H9 (cell line): ENCODE measurements around the gene ARNT2. TPM values are rescaled to one million over a fixed set of nuclear protein-coding genes. Genes with fewer than 3 reads are reported as not detected.

Experiments used
- DNase-seq: peaks from one replicate; pipeline ENCODE4 v3.0.0-alpha.2; 2017
- H2AFZ ChIP-seq: one replicate; pipeline ENCODE4 v1.6.1; 2013; ENCODE audit warnings: mild to moderate bottlenecking, low read length, control low read depth, moderate library complexity
- H2AK5ac ChIP-seq: 2 replicates; pipeline ENCODE4 v1.6.1; 2013; ENCODE audit warnings: low read length, control low read depth, mixed read lengths; ENCODE audit not compliant: insufficient read length
- H2BK120ac ChIP-seq: one replicate; pipeline ENCODE4 v1.6.1; 2013; ENCODE audit warnings: low read depth, mild to moderate bottlenecking, low read length, control low read depth, inconsistent platforms; ENCODE audit not compliant: poor library complexity, severe bottlenecking
- H2BK12ac ChIP-seq: 2 replicates; pipeline ENCODE4 v1.6.1; 2013; ENCODE audit warnings: low read length, control low read depth, mixed read lengths, low read depth; ENCODE audit not compliant: insufficient read length
- H2BK15ac ChIP-seq: 2 replicates; pipeline ENCODE4 v1.6.1; 2013; ENCODE audit warnings: low read depth, low read length, control low read depth
- H2BK20ac ChIP-seq: one replicate; pipeline ENCODE4 v1.6.1; 2013; ENCODE audit warnings: low read depth, mild to moderate bottlenecking, low read length, control low read depth, inconsistent platforms; ENCODE audit not compliant: poor library complexity, severe bottlenecking
- H2BK5ac ChIP-seq: 2 replicates; pipeline ENCODE4 v1.6.1; 2013; ENCODE audit warnings: low read length, control low read depth, mixed read lengths; ENCODE audit not compliant: insufficient read length
- H3K14ac ChIP-seq: 2 replicates; pipeline ENCODE4 v1.6.1; 2013; ENCODE audit warnings: low read length, control low read depth; ENCODE audit not compliant: insufficient read depth
- H3K18ac ChIP-seq: 2 replicates; pipeline ENCODE4 v1.6.1; 2013; ENCODE audit warnings: low read depth, mild to moderate bottlenecking, mixed read lengths, low read length, control low read depth; ENCODE audit not compliant: insufficient read length
- H3K23ac ChIP-seq: 2 replicates; pipeline ENCODE4 v1.6.1; 2013; ENCODE audit warnings: low read length, control low read depth, mixed read lengths, low read depth; ENCODE audit not compliant: insufficient read length
- H3K23me2 ChIP-seq: 2 replicates; pipeline ENCODE4 v1.6.1; 2013; ENCODE audit warnings: low read depth, mild to moderate bottlenecking, mixed read lengths, low read length, control low read depth; ENCODE audit not compliant: insufficient read length, poor library complexity, severe bottlenecking
- H3K27ac ChIP-seq: 2 replicates; pipeline ENCODE4 v1.5.1; 2013; ENCODE audit warnings: low read length, control low read depth, mixed read lengths, low read depth; ENCODE audit not compliant: insufficient read length
- H3K27me3 ChIP-seq: 2 replicates; pipeline ENCODE4 v1.6.1; 2013; ENCODE audit warnings: low read length, control low read depth, inconsistent platforms; ENCODE audit not compliant: insufficient read depth
- H3K4ac ChIP-seq: 2 replicates; pipeline ENCODE4 v1.6.1; 2013; ENCODE audit warnings: low read depth, mild to moderate bottlenecking, control low read depth, inconsistent platforms, low read length, moderate library complexity
- H3K4me1 ChIP-seq: 2 replicates; pipeline ENCODE4 v1.6.1; 2013; ENCODE audit warnings: low read length, control low read depth, inconsistent platforms; ENCODE audit not compliant: insufficient read depth
- H3K4me2 ChIP-seq: 2 replicates; pipeline ENCODE4 v1.6.1; 2013; ENCODE audit warnings: low read length, control low read depth, mixed read lengths; ENCODE audit not compliant: insufficient read length, insufficient read depth
- H3K56ac ChIP-seq: 2 replicates; pipeline ENCODE4 v1.6.1; 2013; ENCODE audit warnings: low read depth, mild to moderate bottlenecking, mixed read lengths, low read length, control low read depth; ENCODE audit not compliant: insufficient read length
- H3K79me1 ChIP-seq: 2 replicates; pipeline ENCODE4 v1.6.1; 2013; ENCODE audit warnings: low read depth, mild to moderate bottlenecking, moderate library complexity, low read length, control low read depth, inconsistent platforms; ENCODE audit not compliant: insufficient read depth, poor library complexity, severe bottlenecking
- H3K79me2 ChIP-seq: 2 replicates; pipeline ENCODE4 v1.6.1; 2013; ENCODE audit warnings: low read length, control low read depth, inconsistent platforms; ENCODE audit not compliant: insufficient read depth
- H3K9ac ChIP-seq: 2 replicates; pipeline ENCODE4 v1.6.1; 2013; ENCODE audit warnings: low read length, control low read depth, mixed read lengths; ENCODE audit not compliant: insufficient read length; ENCODE audit errors: extremely low read depth
- H3K9me3 ChIP-seq: one replicate; pipeline ENCODE4 v1.6.1; 2013; ENCODE audit warnings: low read depth, low read length, inconsistent platforms; ENCODE audit not compliant: control insufficient read depth
- H3T11ph ChIP-seq: one replicate; pipeline ENCODE4 v1.6.1; 2013; ENCODE audit warnings: mild to moderate bottlenecking, low read length, control low read depth, inconsistent platforms
- H4K20me1 ChIP-seq: one replicate; pipeline ENCODE4 v1.6.1; 2013; ENCODE audit not compliant: control insufficient read depth, insufficient read length, insufficient read depth
- H4K5ac ChIP-seq: 2 replicates; pipeline ENCODE4 v1.6.1; 2013; ENCODE audit warnings: low read depth, mild to moderate bottlenecking, mixed read lengths, low read length, control low read depth; ENCODE audit not compliant: insufficient read length
- H4K8ac ChIP-seq: replicated peaks from 2 replicates; pipeline ENCODE4 v1.6.1; 2013; ENCODE audit warnings: low read length, control low read depth, mixed read lengths, low read depth; ENCODE audit not compliant: insufficient read length
- H4K91ac ChIP-seq: 2 replicates; pipeline ENCODE4 v1.6.1; 2013; ENCODE audit warnings: low read depth, mild to moderate bottlenecking, moderate library complexity, mixed read lengths, low read length, control low read depth; ENCODE audit not compliant: insufficient read length
- H3K27ac Mint-ChIP-seq, 3 experiments: 2 replicates in 2 of 3; 3 replicates in 1 of 3; pipeline ENCODE4 v1.8.0; 2020 to 2021; ENCODE audit warnings: mixed read lengths in 3 of 3, mild to moderate bottlenecking in 1 of 3, moderate library complexity in 1 of 3
- H3K27me3 Mint-ChIP-seq: 2 replicates; pipeline ENCODE4 v1.8.0; 2021; ENCODE audit warnings: low read depth, mild to moderate bottlenecking, moderate library complexity, mixed read lengths
- H3K36me3 Mint-ChIP-seq, 3 experiments: 2 replicates in 2 of 3; 3 replicates in 1 of 3; pipeline ENCODE4 v1.8.0; 2020 to 2021; ENCODE audit warnings: low read depth in 3 of 3, mixed read lengths in 3 of 3; ENCODE audit not compliant: insufficient read depth in 1 of 3
- H3K4me1 Mint-ChIP-seq, 2 experiments: 2 replicates each; pipeline ENCODE4 v1.8.0; 2020; ENCODE audit warnings: mixed read lengths in 2 of 2
- H3K4me3 Mint-ChIP-seq, 2 experiments: 2 replicates in 1 of 2; 3 replicates in 1 of 2; pipeline ENCODE4 v1.8.0; 2020 to 2021; ENCODE audit warnings: mild to moderate bottlenecking in 2 of 2, mixed read lengths in 2 of 2, moderate library complexity in 1 of 2
- H3K9me3 Mint-ChIP-seq, 2 experiments: 2 replicates in 1 of 2; 3 replicates in 1 of 2; pipeline ENCODE4 v1.8.0; 2020; ENCODE audit warnings: mild to moderate bottlenecking in 2 of 2, mixed read lengths in 2 of 2, moderate library complexity in 1 of 2
- CTCF ChIP-seq: fragments of 200-600 bp; sonication (generic); conservative IDR thresholded peaks from 3 replicates; pipeline ENCODE4 v1.8.0; 2021; ENCODE audit warnings: antibody characterized with exemption, mild to moderate bottlenecking
- WGBS: extraction: QIAGEN DNeasy Blood & Tissue Kit; methylation state at CpG from one replicate; pipeline ENCODE4 v1.1.7; 2013; ENCODE audit warnings: missing lambda C conversion rate, low lambda C conversion rate, mixed read lengths; ENCODE audit not compliant: insufficient read length; ENCODE audit errors: extremely low coverage; 5-methylcytosine and 5-hydroxymethylcytosine counted together
- total RNA-seq: library from RNA; stranded (reverse); gene quantifications from 2 replicates; pipeline ENCODE4 v1.2.1, GENCODE V29; 2021

Gene ARNT2
- total RNA-seq, 1 experiment from 2014 or later, result 10.5 TPM

DNA sequence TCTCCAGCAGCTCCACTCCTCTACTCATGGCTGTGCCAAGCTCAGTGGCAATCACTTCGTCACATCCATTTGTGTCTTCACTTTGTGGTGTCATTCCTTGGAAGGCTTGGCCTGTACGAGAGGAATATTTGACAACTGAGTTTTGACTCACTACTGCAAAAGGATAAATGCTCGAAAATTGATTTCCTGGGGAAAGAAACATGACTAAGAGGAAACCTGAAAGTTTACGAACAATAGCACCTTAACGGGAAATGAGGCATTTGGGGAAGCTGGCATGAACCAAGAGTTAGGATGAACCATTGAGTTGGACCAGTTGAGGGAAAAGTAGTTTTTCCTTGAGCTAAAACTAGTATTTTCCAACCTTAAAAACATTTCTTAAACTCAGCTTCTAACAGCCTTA is 216.7 kb downstream of the ARNT2 start:
- Histone ChIP-seq H2BK5ac (no peak overlapping the region), H3K79me1 (no peaks in the 10 kb centered on the region), H3K4me1 (no peaks in the 10 kb centered on the region), H4K20me1 (no peaks in the 10 kb centered on the region), H2AK5ac (no peak overlapping the region), H3K9ac (no peak overlapping the region), H4K5ac (no peak overlapping the region), H2BK20ac (no peak overlapping the region), H3K56ac (no peak overlapping the region), H2AFZ (no peak overlapping the region), H3K23ac (no peak overlapping the region), H3T11ph (no peak overlapping the region), H3K18ac (no peak overlapping the region), H3K23me2 (no peaks in the 10 kb centered on the region), H3K27me3 (no peaks in the 10 kb centered on the region), H4K8ac (no peak overlapping the region), H3K9me3 (no peaks in the 10 kb centered on the region), H3K4ac (no peak overlapping the region), H3K27ac (no peak overlapping the region), H4K91ac (no peak overlapping the region), H3K14ac (no peak overlapping the region), H2BK120ac (no peak overlapping the region), H2BK15ac (no peak overlapping the region), H3K4me2 (no peak overlapping the region), H2BK12ac (no peak overlapping the region), H3K79me2 (no peaks in the 10 kb centered on the region)
- no CpG with 5 or more reads among the region's 5 CpGs for WGBS
- TF ChIP-seq CTCF, result no peak
- H3K36me3 Mint-ChIP-seq, result peaks cover 0 to 5% (median 4%) of the 10 kb centered on the region in 3 experiments; a peak in 5 of 7 replicates
- DNase-seq, result no peak
- H3K4me3 Mint-ChIP-seq, result no peak overlapping the region
- peaks cover 12 to 14% of the 10 kb centered on the region in 2 experiments for H3K9me3 Mint-ChIP-seq
- no peak overlapping the region for H3K27ac Mint-ChIP-seq
- 0 out of 4 replicates have a peak, but pooled peaks cover 0 to 4% of the 10 kb centered on the region in 2 experiments for H3K4me1 Mint-ChIP-seq
- peaks cover 2% of the 10 kb centered on the region for H3K27me3 Mint-ChIP-seq
